ENCODE measurements around the gene CHN1.
A peak's percentile ranks its signal among the peaks of the same experiment; 100 is the strongest.

The CHN1 gene

GRCh38 chr2:175019566-175020327, 14.6 kb upstream of the CHN1 start:
- H3K27me3 ChIP-seq (ENCODE audit: insufficient read depth, low read length, poor library complexity), result no peaks in the 10 kb centered on the region
- H3K79me2 ChIP-seq (ENCODE audit: control insufficient read depth, insufficient read depth, low read length), result no peaks in the 10 kb centered on the region
- H3K4me2 ChIP-seq (ENCODE audit: low read length), result no peak overlapping the region
- H2BK120ac ChIP-seq (ENCODE audit: low read depth, low read length), result no peak overlapping the region
- no peaks in the 10 kb centered on the region for H3K4me1 ChIP-seq (ENCODE audit: control insufficient read depth, low read depth, low read length)
- no peak for DNase-seq
- H3K4me3 ChIP-seq (ENCODE audit: low read length), result no peak overlapping the region
- H4K8ac ChIP-seq (ENCODE audit: low read depth, low read length), result no peak overlapping the region
- no peak overlapping the region for H3K56ac ChIP-seq (ENCODE audit: low read length)
- H3K23ac ChIP-seq (ENCODE audit: low read length), result no peak overlapping the region
- no peak overlapping the region for H3K27ac ChIP-seq (ENCODE audit: low read depth, low read length)
- no peak overlapping the region for H2BK5ac ChIP-seq (ENCODE audit: low read length)
- H4K5ac ChIP-seq (ENCODE audit: low read length), result no peak overlapping the region
- no peaks in the 10 kb centered on the region for H3K79me1 ChIP-seq (ENCODE audit: low read length)
- H3K18ac ChIP-seq (ENCODE audit: low read length), result no peak overlapping the region
- no peak overlapping the region for H2BK15ac ChIP-seq (replicated peaks; ENCODE audit: low read depth)
- no peak overlapping the region for H3K4ac ChIP-seq (ENCODE audit: low read depth, low read length)
- no peaks in the 10 kb centered on the region for H3K36me3 ChIP-seq (ENCODE audit: control insufficient read depth, insufficient read depth, low read length)
- WGBS (ENCODE audit: extremely low coverage, insufficient coverage, low lambda C conversion rate), result no CpG with 5 or more reads among the region's 2 CpGs
- no peak overlapping the region for H3K9ac ChIP-seq (ENCODE audit: low read length)
- H2AK5ac ChIP-seq (ENCODE audit: low read length), result no peak overlapping the region

GRCh38 chr2:175017618-175018414, 12.6 kb upstream of the CHN1 start:
- Histone ChIP-seq H3K4me2 (ENCODE audit: low read length) (no peak overlapping the region), H3K9ac (ENCODE audit: low read length) (no peak overlapping the region), H3K79me1 (ENCODE audit: low read length) (no peaks in the 10 kb centered on the region), H3K56ac (ENCODE audit: low read length) (no peak overlapping the region), H3K18ac (ENCODE audit: low read length) (no peak overlapping the region), H3K23ac (ENCODE audit: low read length) (no peak overlapping the region), H4K5ac (ENCODE audit: low read length) (no peak overlapping the region), H3K79me2 (ENCODE audit: control insufficient read depth, insufficient read depth, low read length) (no peaks in the 10 kb centered on the region), H2AK5ac (ENCODE audit: low read length) (no peak overlapping the region), H2BK5ac (ENCODE audit: low read length) (no peak overlapping the region), H3K36me3 (ENCODE audit: control insufficient read depth, insufficient read depth, low read length) (no peaks in the 10 kb centered on the region), H2BK15ac (replicated peaks; ENCODE audit: low read depth) (no peak overlapping the region), H3K4ac (ENCODE audit: low read depth, low read length) (no peak overlapping the region), H3K27me3 (ENCODE audit: insufficient read depth, low read length, poor library complexity) (no peaks in the 10 kb centered on the region), H3K4me3 (ENCODE audit: low read length) (no peak overlapping the region), H4K8ac (ENCODE audit: low read depth, low read length) (no peak overlapping the region), H3K27ac (ENCODE audit: low read depth, low read length) (no peak overlapping the region), H3K4me1 (ENCODE audit: control insufficient read depth, low read depth, low read length) (no peaks in the 10 kb centered on the region), H2BK120ac (ENCODE audit: low read depth, low read length) (no peak overlapping the region)
- WGBS (ENCODE audit: extremely low coverage, insufficient coverage, low lambda C conversion rate), result no CpG with 5 or more reads among the region's 5 CpGs
- DNase-seq, result no peak

- no peak overlapping the region for H4K5ac ChIP-seq (ENCODE audit: low read length)
- no peaks in the 10 kb centered on the region for H3K79me2 ChIP-seq (ENCODE audit: control insufficient read depth, insufficient read depth, low read length)
- no peak overlapping the region for H3K27ac ChIP-seq (ENCODE audit: low read depth, low read length)
- H3K18ac ChIP-seq (ENCODE audit: low read length), result no peak overlapping the region
- H3K79me1 ChIP-seq (ENCODE audit: low read length), result no peaks in the 10 kb centered on the region
- H3K27me3 ChIP-seq (ENCODE audit: insufficient read depth, low read length, poor library complexity), result no peaks in the 10 kb centered on the region
- no peak overlapping the region for H2BK15ac ChIP-seq (replicated peaks; ENCODE audit: low read depth)
- H4K8ac ChIP-seq (ENCODE audit: low read depth, low read length), result no peak overlapping the region
- no peak overlapping the region for H2BK120ac ChIP-seq (ENCODE audit: low read depth, low read length)
- no peaks in the 10 kb centered on the region for H3K4me1 ChIP-seq (ENCODE audit: control insufficient read depth, low read depth, low read length)
- H2AK5ac ChIP-seq (ENCODE audit: low read length), result no peak overlapping the region
- H3K56ac ChIP-seq (ENCODE audit: low read length), result no peak overlapping the region
- H2BK5ac ChIP-seq (ENCODE audit: low read length), result no peak overlapping the region
- H3K4me3 ChIP-seq (ENCODE audit: low read length), result no peak overlapping the region
- no peak overlapping the region for H3K9ac ChIP-seq (ENCODE audit: low read length)
- H3K23ac ChIP-seq (ENCODE audit: low read length), result no peak overlapping the region
- no peaks in the 10 kb centered on the region for H3K36me3 ChIP-seq (ENCODE audit: control insufficient read depth, insufficient read depth, low read length)
- H3K4me2 ChIP-seq (ENCODE audit: low read length), result no peak overlapping the region
- DNase-seq, result no peak
- WGBS (ENCODE audit: extremely low coverage, insufficient coverage, low lambda C conversion rate), result no CpG with 5 or more reads among the region's 3 CpGs
- H3K4ac ChIP-seq (ENCODE audit: low read depth, low read length), result no peak overlapping the region
Measured at GRCh38 chr2:175015340-175015739, 10.2 kb upstream of the CHN1 start.

- Histone ChIP-seq H3K4ac (ENCODE audit: low read depth, low read length) (no peak overlapping the region), H3K4me2 (ENCODE audit: low read length) (no peak overlapping the region), H3K9ac (ENCODE audit: low read length) (no peak overlapping the region), H3K36me3 (ENCODE audit: control insufficient read depth, insufficient read depth, low read length) (no peaks in the 10 kb centered on the region), H2BK120ac (ENCODE audit: low read depth, low read length) (no peak overlapping the region), H4K5ac (ENCODE audit: low read length) (no peak overlapping the region), H3K56ac (ENCODE audit: low read length) (no peak overlapping the region), H4K8ac (ENCODE audit: low read depth, low read length) (no peak overlapping the region), H3K4me1 (ENCODE audit: control insufficient read depth, low read depth, low read length) (no peaks in the 10 kb centered on the region), H3K23ac (ENCODE audit: low read length) (no peak overlapping the region), H2AK5ac (ENCODE audit: low read length) (no peak overlapping the region), H3K27me3 (ENCODE audit: insufficient read depth, low read length, poor library complexity) (no peaks in the 10 kb centered on the region), H3K27ac (ENCODE audit: low read depth, low read length) (no peak overlapping the region), H3K79me1 (ENCODE audit: low read length) (no peaks in the 10 kb centered on the region), H3K18ac (ENCODE audit: low read length) (no peak overlapping the region), H2BK15ac (replicated peaks; ENCODE audit: low read depth) (no peak overlapping the region), H2BK5ac (ENCODE audit: low read length) (no peak overlapping the region), H3K79me2 (ENCODE audit: control insufficient read depth, insufficient read depth, low read length) (no peaks in the 10 kb centered on the region), H3K4me3 (ENCODE audit: low read length) (no peak overlapping the region)
- DNase-seq, result peak; percentile 28
- no CpG with 5 or more reads among the region's 2 CpGs for WGBS (ENCODE audit: extremely low coverage, insufficient coverage, low lambda C conversion rate)
Measured at GRCh38 chr2:175012516-175012915, 7.3 kb upstream of the CHN1 start.

GRCh38 chr2:175011505-175011904, 6.3 kb upstream of the CHN1 start:
- H4K8ac ChIP-seq (ENCODE audit: low read depth, low read length), result no peak overlapping the region
- DNase-seq, result no peak
- H3K4me1 ChIP-seq (ENCODE audit: control insufficient read depth, low read depth, low read length), result no peaks in the 10 kb centered on the region
- H2BK120ac ChIP-seq (ENCODE audit: low read depth, low read length), result no peak overlapping the region
- H3K4me2 ChIP-seq (ENCODE audit: low read length), result no peak overlapping the region
- no peak overlapping the region for H3K4me3 ChIP-seq (ENCODE audit: low read length)
- H3K18ac ChIP-seq (ENCODE audit: low read length), result no peak overlapping the region
- H3K56ac ChIP-seq (ENCODE audit: low read length), result no peak overlapping the region
- WGBS (ENCODE audit: extremely low coverage, insufficient coverage, low lambda C conversion rate), result no CpG with 5 or more reads among the region's 1 CpG
- no peak overlapping the region for H3K23ac ChIP-seq (ENCODE audit: low read length)
- no peak overlapping the region for H3K9ac ChIP-seq (ENCODE audit: low read length)
- H3K27ac ChIP-seq (ENCODE audit: low read depth, low read length), result no peak overlapping the region
- H2BK5ac ChIP-seq (ENCODE audit: low read length), result no peak overlapping the region
- no peaks in the 10 kb centered on the region for H3K79me1 ChIP-seq (ENCODE audit: low read length)
- no peaks in the 10 kb centered on the region for H3K36me3 ChIP-seq (ENCODE audit: control insufficient read depth, insufficient read depth, low read length)
- no peak overlapping the region for H4K5ac ChIP-seq (ENCODE audit: low read length)
- H3K4ac ChIP-seq (ENCODE audit: low read depth, low read length), result no peak overlapping the region
- no peak overlapping the region for H2AK5ac ChIP-seq (ENCODE audit: low read length)
- no peaks in the 10 kb centered on the region for H3K27me3 ChIP-seq (ENCODE audit: insufficient read depth, low read length, poor library complexity)
- no peaks in the 10 kb centered on the region for H3K79me2 ChIP-seq (ENCODE audit: control insufficient read depth, insufficient read depth, low read length)
- H2BK15ac ChIP-seq (replicated peaks; ENCODE audit: low read depth), result no peak overlapping the region
